Mesenchymal stem cell (in vitro differentiated cells and primary cell): Measurements from ENCODE around the gene SNX25.

Experiments
- DNase-seq: peaks from one replicate; pipeline ENCODE4 v3.0.0-alpha.2; 2013
- H2AFZ ChIP-seq: one replicate; pipeline ENCODE4 v1.6.1; 2013; ENCODE audit warnings: low read depth, mild to moderate bottlenecking, control low read depth, inconsistent platforms, low read length, moderate library complexity
- H2AK5ac ChIP-seq: 2 replicates; pipeline ENCODE4 v1.6.1; 2013; ENCODE audit warnings: low read length, moderate library complexity, mild to moderate bottlenecking, inconsistent platforms; ENCODE audit not compliant: severe bottlenecking
- H2BK120ac ChIP-seq: one replicate; pipeline ENCODE4 v1.6.1; 2013; ENCODE audit warnings: low read depth, mild to moderate bottlenecking, inconsistent platforms, low read length, moderate library complexity
- H2BK12ac ChIP-seq, 2 experiments: one replicate each; pipeline ENCODE4 v1.6.1; 2013; ENCODE audit warnings: inconsistent platforms in 2 of 2, low read length in 2 of 2, mild to moderate bottlenecking in 2 of 2, moderate library complexity in 2 of 2, control low read depth in 1 of 2
- H2BK15ac ChIP-seq: one replicate; pipeline ENCODE4 v1.6.1; 2013; ENCODE audit warnings: mild to moderate bottlenecking, low read depth, inconsistent platforms; ENCODE audit not compliant: poor library complexity, severe bottlenecking
- H2BK5ac ChIP-seq: 2 replicates; pipeline ENCODE4 v1.6.1; 2013; ENCODE audit warnings: low read depth, mild to moderate bottlenecking, low read length, control low read depth, inconsistent platforms; ENCODE audit not compliant: poor library complexity, severe bottlenecking
- H3K14ac ChIP-seq, 2 experiments: one replicate each; pipeline ENCODE4 v1.6.1; 2013; ENCODE audit warnings: inconsistent platforms in 2 of 2, low read length in 2 of 2, control low read depth in 1 of 2, mild to moderate bottlenecking in 1 of 2, moderate library complexity in 1 of 2
- H3K18ac ChIP-seq, 2 experiments: one replicate each; pipeline ENCODE4 v1.6.1; 2013; ENCODE audit warnings: inconsistent platforms in 2 of 2, low read length in 2 of 2, control low read depth in 1 of 2, low read depth in 1 of 2, mild to moderate bottlenecking in 1 of 2
- H3K23ac ChIP-seq, 2 experiments: one replicate each; pipeline ENCODE4 v1.6.1; 2013; ENCODE audit warnings: inconsistent platforms in 2 of 2, low read length in 2 of 2, mild to moderate bottlenecking in 2 of 2, moderate library complexity in 2 of 2, control low read depth in 1 of 2
- H3K27ac ChIP-seq: 2 replicates; pipeline ENCODE4 v1.5.1; 2013; ENCODE audit warnings: mild to moderate bottlenecking, moderate library complexity, low read length, control low read depth, inconsistent platforms; ENCODE audit not compliant: poor library complexity, severe bottlenecking
- H3K27me3 ChIP-seq, 2 experiments: 2 replicates each; pipeline versions ENCODE4 v1.6.1 to v1.7.0; 2013; ENCODE audit warnings: low read length in 2 of 2, mild to moderate bottlenecking in 2 of 2, moderate library complexity in 2 of 2, control low read depth in 1 of 2, inconsistent platforms in 1 of 2; ENCODE audit not compliant: control insufficient read depth in 1 of 2, insufficient read depth in 1 of 2
- H3K36me3 ChIP-seq, 2 experiments: 2 replicates each; pipeline versions ENCODE4 v1.6.1 to v1.7.0; 2013; ENCODE audit warnings: low read length in 2 of 2, control low read depth in 1 of 2, inconsistent platforms in 1 of 2, low read depth in 1 of 2, mild to moderate bottlenecking in 1 of 2; ENCODE audit not compliant: insufficient read depth in 2 of 2, control insufficient read depth in 1 of 2
- H3K4ac ChIP-seq, 2 experiments: one replicate each; pipeline ENCODE4 v1.6.1; 2013; ENCODE audit warnings: inconsistent platforms in 2 of 2, low read length in 2 of 2, mild to moderate bottlenecking in 2 of 2, moderate library complexity in 2 of 2, control low read depth in 1 of 2, low read depth in 1 of 2
- H3K4me1 ChIP-seq: 2 replicates; pipeline ENCODE4 v1.6.1; 2013; ENCODE audit warnings: low read depth, low read length, control low read depth; ENCODE audit not compliant: control insufficient read depth, insufficient read depth
- H3K4me2 ChIP-seq: 2 replicates; pipeline ENCODE4 v1.6.1; 2013; ENCODE audit warnings: low read length, mild to moderate bottlenecking, inconsistent platforms; ENCODE audit not compliant: poor library complexity, severe bottlenecking
- H3K4me3 ChIP-seq, 2 experiments: 2 replicates each; pipeline versions ENCODE4 v1.5.1 to v1.7.0; 2013; ENCODE audit warnings: low read length in 2 of 2, mild to moderate bottlenecking in 2 of 2, control low read depth in 1 of 2, low read depth in 1 of 2; ENCODE audit not compliant: insufficient read depth in 1 of 2
- H3K79me1 ChIP-seq: replicated peaks from 2 replicates; pipeline ENCODE4 v1.6.1; 2013; ENCODE audit warnings: mild to moderate bottlenecking, control low read depth, low read length, inconsistent platforms; ENCODE audit not compliant: poor library complexity, severe bottlenecking
- H3K9ac ChIP-seq: 2 replicates; pipeline ENCODE4 v1.7.0; 2013; ENCODE audit warnings: mild to moderate bottlenecking, low read length, moderate library complexity
- H3K9me3 ChIP-seq: 2 replicates; pipeline ENCODE4 v1.7.0; 2013; ENCODE audit warnings: mild to moderate bottlenecking, low read length; ENCODE audit not compliant: control insufficient read depth
- H4K8ac ChIP-seq: one replicate; pipeline ENCODE4 v1.6.1; 2013; ENCODE audit warnings: inconsistent platforms, mild to moderate bottlenecking, low read length, moderate library complexity
- H4K91ac ChIP-seq: one replicate; pipeline ENCODE4 v1.6.1; 2013; ENCODE audit warnings: mild to moderate bottlenecking, low read length, inconsistent platforms
- WGBS: methylation state at CpG from one replicate; pipeline ENCODE4 v1.1.7; 2013; ENCODE audit warnings: mixed read lengths; 5-methylcytosine and 5-hydroxymethylcytosine counted together

The SNX25 gene

DNA sequence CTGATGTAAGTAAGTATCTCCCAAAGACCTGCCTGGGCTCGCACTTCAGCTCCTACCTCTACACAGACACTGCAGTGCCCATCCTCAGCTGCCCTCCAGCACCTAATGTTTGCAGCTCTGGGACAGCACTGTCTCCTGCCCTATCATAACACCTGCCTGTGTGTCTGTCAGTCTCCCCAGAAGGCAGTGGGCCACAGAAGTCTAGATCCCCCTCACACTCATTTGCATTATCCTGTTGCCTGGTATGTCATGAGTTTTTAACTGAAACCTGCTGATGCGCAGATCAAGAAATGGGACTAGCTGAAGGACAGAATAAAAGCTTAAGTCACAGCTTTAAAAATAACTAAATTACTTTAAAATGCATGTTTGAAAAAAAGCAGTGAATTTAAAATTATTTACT is 143.3 kb downstream of the SNX25 start:
- Histone ChIP-seq H2BK15ac (no peak overlapping the region), H3K36me3 (peaks cover 21 to 54% of the 10 kb centered on the region in 2 experiments), H3K27ac (no peak overlapping the region), H4K91ac (no peak overlapping the region), H2BK120ac (no peak overlapping the region), H3K4me2 (no peak overlapping the region), H2AK5ac (no peak overlapping the region), H3K9me3 (no peaks in the 10 kb centered on the region), H3K79me1 (peaks cover 10% of the 10 kb centered on the region), H2AFZ (no peak overlapping the region), H3K9ac (no peak overlapping the region), H4K8ac (no peak overlapping the region), H2BK12ac (no peak overlapping the region), H3K14ac (peak overlapping the region in 1 of 2 experiments; percentile 48), H3K4ac (no peak overlapping the region), H2BK5ac (no peak overlapping the region), H3K4me1 (peaks cover 4% of the 10 kb centered on the region), H3K23ac (peak overlapping the region in 1 of 2 experiments; percentile 40), H3K4me3 (no peak overlapping the region), H3K27me3 (no peaks in the 10 kb centered on the region), H3K18ac (no peak overlapping the region)
- DNase-seq: no peak
- 97% methylated on average over 1 of the region's 2 CpGs for WGBS

DNA sequence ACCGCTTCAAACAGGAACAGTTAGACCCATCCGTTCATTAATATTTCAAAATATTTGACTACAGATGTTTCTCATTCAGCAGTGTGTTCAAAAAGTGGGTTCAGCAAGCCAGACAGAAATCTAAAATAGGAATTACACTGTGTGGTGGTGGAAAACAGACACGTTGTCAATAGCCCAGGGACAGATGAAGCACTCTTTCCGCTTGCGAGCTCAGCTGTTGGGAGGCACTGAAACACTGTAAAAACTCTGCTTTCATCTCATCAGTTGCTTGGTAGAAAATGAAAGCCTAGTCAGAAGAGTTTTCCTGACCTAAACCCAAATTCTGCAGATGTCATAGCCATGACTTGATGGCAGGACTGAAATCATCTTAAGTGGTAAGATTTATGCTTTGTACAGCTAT is 147.8 kb downstream of the SNX25 start:
- no peak overlapping the region for H2BK120ac ChIP-seq
- H3K27me3 ChIP-seq: no peaks in the 10 kb centered on the region
- H4K91ac ChIP-seq: no peak overlapping the region
- peak; percentile 18 for DNase-seq
- H3K14ac ChIP-seq: no peak overlapping the region
- peak overlapping the region; percentile 43 for H2AK5ac ChIP-seq
- H3K18ac ChIP-seq: no peak overlapping the region
- WGBS: 93% methylated on average over 4 of the region's 5 CpGs
- H3K4me2 ChIP-seq: no peak overlapping the region
- no peak overlapping the region for H2BK5ac ChIP-seq
- H3K79me1 ChIP-seq: peaks cover 3% of the 10 kb centered on the region
- H4K8ac ChIP-seq: no peak overlapping the region
- peaks cover 3% of the 10 kb centered on the region for H3K4me1 ChIP-seq
- H2AFZ ChIP-seq: no peak overlapping the region
- H3K4ac ChIP-seq: no peak overlapping the region
- peak overlapping the region in 1 of 2 experiments; percentile 7 for H3K4me3 ChIP-seq
- peaks cover 10 to 30% of the 10 kb centered on the region in 2 experiments for H3K36me3 ChIP-seq
- H3K9ac ChIP-seq: peak overlapping the region; percentile 77
- no peaks in the 10 kb centered on the region for H3K9me3 ChIP-seq
- no peak overlapping the region for H3K23ac ChIP-seq
- H2BK12ac ChIP-seq: no peak overlapping the region
- H2BK15ac ChIP-seq: no peak overlapping the region
- H3K27ac ChIP-seq: peak overlapping the region; percentile 88

DNA sequence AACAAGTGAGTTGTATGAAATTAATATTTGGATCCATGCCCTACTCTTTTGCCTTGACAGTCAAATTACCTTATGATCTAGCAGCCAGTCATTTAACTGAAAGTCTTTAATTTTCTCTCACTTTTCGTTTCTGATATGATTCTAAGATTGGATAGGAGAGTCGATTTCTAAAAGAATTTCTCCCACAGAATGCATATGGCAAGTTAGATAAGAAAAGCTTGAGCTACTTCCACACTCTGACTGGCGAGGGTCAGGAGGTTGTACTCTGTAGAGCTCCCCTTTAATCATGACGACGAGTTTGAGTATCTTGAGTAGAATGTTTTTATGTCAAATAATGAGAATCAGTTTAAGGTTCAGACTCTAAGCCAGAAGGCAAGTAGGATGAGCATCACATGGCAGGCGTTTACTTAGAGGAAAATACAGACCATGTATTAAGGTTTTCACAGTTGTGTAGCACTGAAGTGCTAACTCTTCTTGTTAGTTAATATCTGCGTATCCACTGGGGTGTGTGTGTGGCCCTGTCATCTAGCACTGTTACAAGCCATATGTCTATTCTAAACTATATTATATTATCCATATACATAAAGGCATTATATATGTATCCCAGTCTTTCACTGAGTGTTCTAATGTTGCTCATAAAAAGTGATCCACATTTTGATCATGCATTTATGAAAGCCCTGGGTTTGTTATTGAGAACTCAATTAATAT is 148.5 kb downstream of the SNX25 start:
- no peak for DNase-seq
- WGBS: 94% methylated on average over 4 of the region's 7 CpGs
- no peak overlapping the region for H3K4me2 ChIP-seq

GRCh38 chr4:185358514-185358913 is 149.1 kb downstream of the SNX25 start:
- Histone ChIP-seq H2AFZ (no peak overlapping the region), H4K8ac (no peak overlapping the region), H3K27me3 (no peaks in the 10 kb centered on the region), H3K27ac (peak overlapping the region; percentile 88), H2AK5ac (no peak overlapping the region), H2BK15ac (no peak overlapping the region), H3K36me3 (peaks cover 4 to 29% of the 10 kb centered on the region in 2 experiments), H3K79me1 (no peaks in the 10 kb centered on the region), H3K4me2 (no peak overlapping the region), H2BK120ac (no peak overlapping the region), H3K4ac (no peak overlapping the region), H3K14ac (no peak overlapping the region), H3K9ac (no peak overlapping the region), H2BK12ac (no peak overlapping the region), H4K91ac (no peak overlapping the region), H2BK5ac (no peak overlapping the region), H3K18ac (no peak overlapping the region), H3K4me3 (no peak overlapping the region), H3K23ac (no peak overlapping the region), H3K4me1 (no peaks in the 10 kb centered on the region), H3K9me3 (no peaks in the 10 kb centered on the region)
- WGBS: 74% methylated on average over 3 of the region's 4 CpGs
- DNase-seq: peak; percentile 30

More for the DNA sequence above, 148.5 kb downstream of the SNX25 start:
- Histone ChIP-seq H3K27ac (peak overlapping the region; percentile 88), H2AK5ac (peak overlapping the region; percentile 79), H3K27me3 (no peaks in the 10 kb centered on the region), H4K91ac (no peak overlapping the region), H3K4me1 (no peaks in the 10 kb centered on the region), H3K9ac (peak overlapping the region; percentile 77), H2BK12ac (no peak overlapping the region), H2BK5ac (no peak overlapping the region), H3K4ac (no peak overlapping the region), H3K18ac (no peak overlapping the region), H3K14ac (no peak overlapping the region), H3K79me1 (no peaks in the 10 kb centered on the region), H2BK120ac (no peak overlapping the region), H2BK15ac (no peak overlapping the region), H3K9me3 (no peaks in the 10 kb centered on the region), H4K8ac (no peak overlapping the region), H3K4me3 (no peak overlapping the region), H3K36me3 (peaks cover 4 to 24% of the 10 kb centered on the region in 2 experiments), H2AFZ (no peak overlapping the region), H3K23ac (no peak overlapping the region)
